ENCODE measurements around the gene RIBC2. TPM values are rescaled to one million over a fixed set of nuclear protein-coding genes. Genes with fewer than 3 reads are reported as not detected.
"Not testable (repeated sequence)": the region's sequence is repeated elsewhere in the genome, so short reads cannot be mapped to it uniquely, and the experiment has no call there.

RIBC2 gene
- not detected in 2 replicates for total RNA-seq (2014; rRNA removed; shearing (Covaris generic))

- Histone ChIP-seq H3K36me3 (no peaks in the 10 kb centered on the region), H3K27ac (no peak within 1 kb of the TSS), H3K27me3 (no peaks in the 10 kb centered on the region), H3K4me1 (no peaks in the 10 kb centered on the region), H3K4me3 (no peak within 1 kb of the TSS), H3K9me3 (replicated peaks) (no peaks in the 10 kb centered on the region)
- no peak for DNase-seq
These were observed at the start of gene RIBC2, which contains the start of gene SMC1B for GRCh38 chr22:45413368-45414211. TSS of gene RIBC2 (plus strand) at chr22:45413693. CDS start at chr22:45413887, 194 bp downstream. TSS of gene SMC1B (minus strand) at chr22:45413599. CDS start at chr22:45413567, 32 bp downstream.

- Histone ChIP-seq H3K27ac (no peak overlapping the region), H3K4me3 (no peak overlapping the region), H3K4me1 (no peaks in the 10 kb centered on the region), H3K9me3 (replicated peaks) (no peaks in the 10 kb centered on the region), H3K27me3 (no peaks in the 10 kb centered on the region; the same call in 1 of the 2 replicates), H3K36me3 (no peaks in the 10 kb centered on the region)
- no peak for DNase-seq
These were observed 46.8 kb upstream of the RIBC2 start for GRCh38 chr22:45366713-45367112.

GRCh38 chr22:45373592-45373991 lies 39.9 kb upstream of the RIBC2 start:
- H3K36me3 ChIP-seq; H3K27me3 ChIP-seq; H3K4me1 ChIP-seq; DNase-seq; H3K27ac ChIP-seq; H3K4me3 ChIP-seq; H3K9me3 ChIP-seq (replicated peaks): not testable (repeated sequence)

- H3K27ac ChIP-seq, result no peak overlapping the region
- H3K9me3 ChIP-seq (replicated peaks), result no peaks in the 10 kb centered on the region; the same call in 1 of the 2 replicates
- no peaks in the 10 kb centered on the region for H3K36me3 ChIP-seq
- no peaks in the 10 kb centered on the region for H3K27me3 ChIP-seq
- H3K4me1 ChIP-seq, result no peaks in the 10 kb centered on the region
- H3K4me3 ChIP-seq, result no peak overlapping the region
- DNase-seq, result no peak
These were observed 37.5 kb upstream of the RIBC2 start for GRCh38 chr22:45376009-45376408.

- no peaks in the 10 kb centered on the region for H3K27me3 ChIP-seq
- no peak for DNase-seq
These were observed 36.8 kb upstream of the RIBC2 start for GRCh38 chr22:45376703-45377102.

GRCh38 chr22:45381348-45381747 lies 32.1 kb upstream of the RIBC2 start:
- Histone ChIP-seq H3K4me3 (no peak overlapping the region), H3K36me3 (no peaks in the 10 kb centered on the region)

More at GRCh38 chr22:45376703-45377102, 36.8 kb upstream of the RIBC2 start:
- no peaks in the 10 kb centered on the region for H3K36me3 ChIP-seq
- no peaks in the 10 kb centered on the region for H3K4me1 ChIP-seq
- H3K4me3 ChIP-seq, result no peak overlapping the region
- no peak overlapping the region for H3K27ac ChIP-seq
- H3K9me3 ChIP-seq (replicated peaks), result no peaks in the 10 kb centered on the region; the same call in 1 of the 2 replicates

GRCh38 chr22:45389546-45389945 lies 23.9 kb upstream of the RIBC2 start:
- Histone ChIP-seq H3K4me3 (no peak overlapping the region), H3K36me3 (no peaks in the 10 kb centered on the region), H3K27me3 (no peaks in the 10 kb centered on the region), H3K4me1 (no peaks in the 10 kb centered on the region), H3K9me3 (replicated peaks) (no peaks in the 10 kb centered on the region), H3K27ac (no peak overlapping the region)
- no peak for DNase-seq

More at GRCh38 chr22:45381348-45381747, 32.1 kb upstream of the RIBC2 start:
- Histone ChIP-seq H3K4me1 (no peaks in the 10 kb centered on the region), H3K27ac (no peak overlapping the region), H3K9me3 (replicated peaks) (no peaks in the 10 kb centered on the region), H3K27me3 (no peaks in the 10 kb centered on the region)
- DNase-seq, result no peak

GRCh38 chr22:45397806-45398205 lies 15.7 kb upstream of the RIBC2 start:
- Histone ChIP-seq H3K27me3 (no peaks in the 10 kb centered on the region; the same call in 1 of the 2 replicates), H3K4me1 (peaks cover 7% of the 10 kb centered on the region; the same call in 1 of the 2 replicates)
- no peak for DNase-seq

GRCh38 chr22:45398214-45398613 lies 15.3 kb upstream of the RIBC2 start:
- no peaks in the 10 kb centered on the region for H3K36me3 ChIP-seq
- no peaks in the 10 kb centered on the region; the same call in 1 of the 2 replicates for H3K27me3 ChIP-seq
- peak; percentile 41 to 61 for DNase-seq
- H3K4me1 ChIP-seq, result peaks cover 7% of the 10 kb centered on the region; the same call in 1 of the 2 replicates
- H3K4me3 ChIP-seq, result no peak overlapping the region
- H3K27ac ChIP-seq, result no peak overlapping the region
- H3K9me3 ChIP-seq (replicated peaks), result no peaks in the 10 kb centered on the region; the same call in 1 of the 2 replicates

More at GRCh38 chr22:45397806-45398205, 15.7 kb upstream of the RIBC2 start:
- Histone ChIP-seq H3K9me3 (replicated peaks) (no peaks in the 10 kb centered on the region; the same call in 1 of the 2 replicates), H3K27ac (no peak overlapping the region), H3K36me3 (no peaks in the 10 kb centered on the region), H3K4me3 (no peak overlapping the region)

GRCh38 chr22:45399712-45400445 lies 13.6 kb upstream of the RIBC2 start:
- no peak for DNase-seq
- no peaks in the 10 kb centered on the region; the same call in 1 of the 2 replicates for H3K9me3 ChIP-seq (replicated peaks)
- no peaks in the 10 kb centered on the region for H3K36me3 ChIP-seq
- peaks cover 7% of the 10 kb centered on the region; the same call in 1 of the 2 replicates for H3K4me1 ChIP-seq
- no peaks in the 10 kb centered on the region; the same call in 1 of the 2 replicates for H3K27me3 ChIP-seq
- no peak overlapping the region for H3K4me3 ChIP-seq
- H3K27ac ChIP-seq, result no peak overlapping the region

GRCh38 chr22:45402466-45402985 lies 11.0 kb upstream of the RIBC2 start:
- Histone ChIP-seq H3K27me3 (no peaks in the 10 kb centered on the region; the same call in 1 of the 2 replicates), H3K4me3 (no peak overlapping the region), H3K4me1 (peaks cover 7% of the 10 kb centered on the region; the same call in 1 of the 2 replicates), H3K9me3 (replicated peaks) (no peaks in the 10 kb centered on the region; the same call in 1 of the 2 replicates), H3K27ac (no peak overlapping the region), H3K36me3 (no peaks in the 10 kb centered on the region)
- no peak for DNase-seq

GRCh38 chr22:45407793-45408192 lies 5.7 kb upstream of the RIBC2 start:
- H3K4me3 ChIP-seq, result no peak overlapping the region
- H3K27ac ChIP-seq, result no peak overlapping the region
- no peaks in the 10 kb centered on the region for H3K36me3 ChIP-seq
- no peaks in the 10 kb centered on the region for H3K4me1 ChIP-seq
- no peak for DNase-seq
- H3K27me3 ChIP-seq, result no peaks in the 10 kb centered on the region
- no peaks in the 10 kb centered on the region for H3K9me3 ChIP-seq (replicated peaks)

GRCh38 chr22:45413013-45413367 lies 503 bp upstream of the RIBC2 start:
- no peaks in the 10 kb centered on the region for H3K27me3 ChIP-seq
- no peaks in the 10 kb centered on the region for H3K4me1 ChIP-seq
- H3K9me3 ChIP-seq (replicated peaks), result no peaks in the 10 kb centered on the region
- no peak overlapping the region for H3K27ac ChIP-seq
- DNase-seq, result no peak
- no peaks in the 10 kb centered on the region for H3K36me3 ChIP-seq
- no peak overlapping the region for H3K4me3 ChIP-seq

- Histone ChIP-seq H3K4me3 (no peak overlapping the region), H3K27me3 (no peaks in the 10 kb centered on the region), H3K36me3 (no peaks in the 10 kb centered on the region), H3K9me3 (replicated peaks) (no peaks in the 10 kb centered on the region), H3K4me1 (no peaks in the 10 kb centered on the region), H3K27ac (no peak overlapping the region)
- DNase-seq, result no peak
These were observed 4.7 kb downstream of the RIBC2 start for GRCh38 chr22:45418056-45418769.

All from SJCRH30 (cell line).